Dendritic cell treated with granulocyte-macrophage colony-stimulating factor and Interleukin-4, amounts not matched to agents 40 ng/mL and 50 ng/mL, for 4 days (primary cell): Measurements from ENCODE around the gene CDK5RAP2.
A peak's percentile ranks its signal among the peaks of the same experiment; 100 is the strongest.

Experiments used
- H3K27ac Mint-ChIP-seq: one replicate; pipeline ENCODE4 v1.8.0; 2022; ENCODE audit warnings: mild to moderate bottlenecking, mixed read lengths
- H3K27me3 Mint-ChIP-seq: one replicate; pipeline ENCODE4 v1.8.0; 2022; ENCODE audit warnings: mild to moderate bottlenecking, mixed read lengths
- H3K36me3 Mint-ChIP-seq: one replicate; pipeline ENCODE4 v1.8.0; 2022; ENCODE audit warnings: low read depth, mixed read lengths
- H3K4me1 Mint-ChIP-seq: one replicate; pipeline ENCODE4 v1.8.0; 2022; ENCODE audit warnings: low read depth, mixed read lengths
- H3K4me3 Mint-ChIP-seq: one replicate; pipeline ENCODE4 v1.8.0; 2022; ENCODE audit warnings: mild to moderate bottlenecking, moderate library complexity, mixed read lengths
- H3K9me3 Mint-ChIP-seq: one replicate; pipeline ENCODE4 v1.8.0; 2022; ENCODE audit warnings: mixed read lengths
- intact Hi-C: fragments of 100-400 bp; cut with micrococcal nuclease; formaldehyde crosslinking; loops from one replicate; pipeline ENCODE4 v1.15.0; 2022

CDK5RAP2 gene

DNA sequence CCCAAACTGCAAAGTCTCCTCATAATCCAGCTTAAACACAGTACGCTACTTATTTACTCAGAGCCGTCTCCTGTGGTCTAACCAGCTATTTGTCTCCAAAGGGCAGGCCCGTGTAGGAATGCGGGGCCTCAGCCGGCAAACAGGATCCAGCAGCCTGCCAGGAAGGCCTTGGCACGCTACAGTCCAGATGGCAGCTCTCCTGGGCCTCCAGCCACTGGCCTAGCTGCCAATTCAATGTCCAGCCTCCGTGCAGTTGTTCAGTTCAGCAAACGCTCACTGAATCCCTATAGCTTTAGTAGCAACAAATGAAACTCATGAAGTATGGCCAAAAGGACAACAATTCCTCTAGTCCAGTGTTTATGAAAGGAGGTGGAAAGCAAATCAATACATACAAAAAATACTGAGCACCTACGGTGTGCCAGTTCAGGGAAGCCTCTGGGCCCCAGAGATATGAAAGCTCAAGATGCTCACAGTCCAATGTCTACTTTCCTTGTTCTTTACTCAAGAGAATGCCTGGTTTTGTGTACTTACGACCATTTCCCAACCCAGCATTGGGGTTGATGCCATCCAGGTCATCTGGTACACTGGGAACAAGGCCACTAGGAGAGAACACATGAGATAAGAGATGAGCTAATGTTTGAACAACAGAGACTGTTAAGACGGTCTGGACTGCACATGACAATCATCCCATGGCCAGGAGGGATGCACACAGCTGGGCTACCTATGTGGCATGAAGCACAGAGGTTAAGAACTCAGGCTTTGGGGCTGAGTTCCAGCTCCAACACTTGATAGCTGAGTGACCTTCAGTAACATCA lies 8.3 kb downstream of the CDK5RAP2 start:
- Mint-ChIP-seq H3K4me1 (no peaks in the 10 kb centered on the region), H3K27me3 (no peaks in the 10 kb centered on the region), H3K9me3 (no peaks in the 10 kb centered on the region), H3K4me3 (no peak overlapping the region), H3K36me3 (peaks cover 58% of the 10 kb centered on the region), H3K27ac (no peak overlapping the region)
- intact Hi-C loops, result no loop called here

DNA sequence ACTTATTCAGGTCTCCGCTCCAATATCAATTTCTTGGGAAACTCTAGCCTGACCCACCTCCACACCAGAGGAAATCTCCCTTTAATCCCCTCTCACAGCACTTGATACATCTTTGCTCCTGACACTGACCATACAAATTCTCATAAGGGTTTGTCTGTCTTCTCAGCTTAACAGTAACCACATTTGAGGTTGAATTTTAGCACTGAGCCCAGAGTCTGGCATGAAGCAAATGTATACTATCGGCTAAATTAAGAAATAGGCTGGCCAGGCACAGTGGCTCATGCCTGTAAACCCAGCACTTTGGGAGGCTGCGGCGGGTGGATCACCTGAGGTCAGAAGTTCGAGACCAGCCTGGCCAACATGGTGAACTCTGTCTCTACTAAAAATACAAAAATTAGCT lies 9.7 kb downstream of the CDK5RAP2 start:
- intact Hi-C loops, result no loop called here
- H3K27me3 Mint-ChIP-seq, result no peaks in the 10 kb centered on the region
- peaks cover 61% of the 10 kb centered on the region for H3K36me3 Mint-ChIP-seq
- H3K9me3 Mint-ChIP-seq, result no peaks in the 10 kb centered on the region
- H3K27ac Mint-ChIP-seq, result no peak overlapping the region
- H3K4me3 Mint-ChIP-seq, result no peak overlapping the region
- H3K4me1 Mint-ChIP-seq, result no peaks in the 10 kb centered on the region

DNA sequence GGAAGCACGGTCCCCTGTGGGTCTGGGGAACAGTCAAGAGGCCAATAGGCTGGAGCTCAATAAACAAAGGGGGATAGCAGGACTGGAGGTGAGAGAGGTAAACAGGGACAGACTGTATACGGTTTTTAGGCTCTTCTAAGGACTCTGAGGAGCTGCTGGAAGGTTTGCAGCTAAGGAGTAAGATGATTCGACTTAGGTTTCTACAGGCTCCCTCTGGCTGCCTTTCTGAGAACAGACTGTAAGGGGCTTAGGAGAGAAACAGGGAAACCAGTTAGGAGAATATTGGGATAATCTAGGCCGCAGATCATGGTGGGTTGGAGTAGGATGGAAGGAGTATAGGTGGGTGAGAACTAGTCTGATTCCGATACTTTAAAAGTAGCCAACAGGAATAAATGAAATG lies 10.4 kb downstream of the CDK5RAP2 start:
- Mint-ChIP-seq H3K36me3 (peaks cover 68% of the 10 kb centered on the region), H3K27ac (no peak overlapping the region), H3K4me1 (no peaks in the 10 kb centered on the region), H3K9me3 (no peaks in the 10 kb centered on the region), H3K27me3 (no peaks in the 10 kb centered on the region), H3K4me3 (no peak overlapping the region)
- intact Hi-C loops, result no loop called here

DNA sequence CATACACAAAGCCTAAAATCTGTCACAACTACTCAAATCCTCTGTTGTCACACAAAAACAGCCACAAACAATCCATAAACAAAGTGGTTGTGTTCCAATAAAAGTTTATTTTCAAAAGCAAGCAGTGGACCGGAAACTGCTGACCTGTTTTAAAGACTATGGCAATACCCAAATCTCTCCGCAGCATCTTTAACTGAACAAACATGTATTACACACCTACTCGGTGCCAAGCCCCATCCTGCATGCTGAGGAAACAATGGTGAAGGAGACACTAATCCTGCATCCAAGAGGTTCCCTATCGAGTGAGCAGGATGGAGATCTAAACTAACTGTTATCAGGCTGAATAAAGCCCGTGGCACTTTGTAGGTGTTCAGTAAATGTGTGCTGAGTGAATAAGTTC lies 11.2 kb downstream of the CDK5RAP2 start:
- peaks cover 74% of the 10 kb centered on the region for H3K36me3 Mint-ChIP-seq

DNA sequence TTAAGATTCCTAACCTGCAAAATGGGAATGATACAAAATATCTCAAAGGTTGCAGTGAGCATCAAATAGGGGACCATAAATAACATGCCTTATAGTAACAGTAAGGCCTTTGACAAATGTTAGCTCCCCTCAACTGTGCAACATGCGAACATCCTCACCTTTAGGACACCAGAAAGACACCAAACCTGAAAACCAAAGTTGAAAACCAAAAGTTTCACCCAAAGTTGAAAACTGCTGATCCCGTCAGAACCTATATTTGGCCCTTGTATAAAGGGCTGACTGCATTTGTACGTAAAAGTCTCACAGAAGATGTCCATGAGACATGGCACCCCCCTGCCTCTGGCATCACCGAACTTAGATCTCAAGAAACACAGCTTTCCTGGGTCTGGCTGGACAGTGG lies 12.1 kb downstream of the CDK5RAP2 start:
- H3K27me3 Mint-ChIP-seq, result no peaks in the 10 kb centered on the region
- peaks cover 81% of the 10 kb centered on the region for H3K36me3 Mint-ChIP-seq
- intact Hi-C loops, result no loop called here
- H3K9me3 Mint-ChIP-seq, result no peaks in the 10 kb centered on the region
- H3K27ac Mint-ChIP-seq, result no peak overlapping the region
- H3K4me3 Mint-ChIP-seq, result no peak overlapping the region
- peaks cover 5% of the 10 kb centered on the region for H3K4me1 Mint-ChIP-seq

More for the DNA sequence above, 11.2 kb downstream of the CDK5RAP2 start:
- no peaks in the 10 kb centered on the region for H3K4me1 Mint-ChIP-seq
- intact Hi-C loops, result no loop called here
- no peak overlapping the region for H3K4me3 Mint-ChIP-seq
- H3K9me3 Mint-ChIP-seq, result no peaks in the 10 kb centered on the region
- H3K27me3 Mint-ChIP-seq, result no peaks in the 10 kb centered on the region
- no peak overlapping the region for H3K27ac Mint-ChIP-seq

DNA sequence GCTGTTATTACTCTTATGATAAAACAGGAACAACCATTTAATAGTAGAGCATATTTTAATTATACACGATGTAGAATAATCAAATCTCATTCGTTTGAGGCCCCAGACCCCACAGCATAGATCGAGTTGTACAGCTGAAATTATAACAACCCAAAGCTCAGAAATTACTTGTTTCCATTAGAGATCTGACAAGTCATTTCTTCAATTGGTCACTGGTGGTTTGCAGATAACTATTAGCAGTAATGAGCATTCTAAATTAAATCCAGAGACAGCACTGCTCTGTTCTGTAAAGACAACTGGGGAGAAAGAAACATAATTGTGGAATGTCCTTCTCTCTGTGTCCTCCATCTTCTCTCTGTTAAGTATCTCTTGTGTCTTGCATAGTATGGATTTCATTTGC lies 12.9 kb downstream of the CDK5RAP2 start:
- Mint-ChIP-seq H3K36me3 (peaks cover 89% of the 10 kb centered on the region), H3K27ac (no peak overlapping the region), H3K4me1 (peaks cover 9% of the 10 kb centered on the region), H3K9me3 (no peaks in the 10 kb centered on the region), H3K27me3 (no peaks in the 10 kb centered on the region), H3K4me3 (no peak overlapping the region)
- intact Hi-C loops, result no loop called here

DNA sequence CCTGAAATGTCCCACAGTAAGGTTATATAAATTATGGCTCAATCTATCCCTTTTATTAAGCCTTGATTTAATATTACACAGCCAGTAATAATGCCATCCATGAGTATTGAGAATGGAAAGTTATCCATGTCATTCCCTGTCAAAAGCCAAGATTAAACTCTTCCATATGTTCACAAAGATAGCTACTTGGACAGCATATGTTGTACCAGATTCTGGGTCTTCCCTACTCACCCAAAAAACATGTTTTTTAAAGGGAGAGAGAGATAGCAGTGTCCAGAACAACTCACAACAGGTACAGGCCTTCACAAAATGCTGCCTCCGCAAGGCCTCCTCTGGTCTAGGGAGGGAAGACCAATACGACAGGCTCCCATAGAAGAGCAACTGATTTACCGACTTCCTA lies 15.4 kb downstream of the CDK5RAP2 start:
- no peak overlapping the region for H3K27ac Mint-ChIP-seq
- H3K4me3 Mint-ChIP-seq, result no peak overlapping the region
- intact Hi-C loops, result no loop called here
- H3K27me3 Mint-ChIP-seq, result no peaks in the 10 kb centered on the region
- no peaks in the 10 kb centered on the region for H3K9me3 Mint-ChIP-seq
- H3K4me1 Mint-ChIP-seq, result peaks cover 14% of the 10 kb centered on the region
- H3K36me3 Mint-ChIP-seq, result peaks cover 67% of the 10 kb centered on the region

DNA sequence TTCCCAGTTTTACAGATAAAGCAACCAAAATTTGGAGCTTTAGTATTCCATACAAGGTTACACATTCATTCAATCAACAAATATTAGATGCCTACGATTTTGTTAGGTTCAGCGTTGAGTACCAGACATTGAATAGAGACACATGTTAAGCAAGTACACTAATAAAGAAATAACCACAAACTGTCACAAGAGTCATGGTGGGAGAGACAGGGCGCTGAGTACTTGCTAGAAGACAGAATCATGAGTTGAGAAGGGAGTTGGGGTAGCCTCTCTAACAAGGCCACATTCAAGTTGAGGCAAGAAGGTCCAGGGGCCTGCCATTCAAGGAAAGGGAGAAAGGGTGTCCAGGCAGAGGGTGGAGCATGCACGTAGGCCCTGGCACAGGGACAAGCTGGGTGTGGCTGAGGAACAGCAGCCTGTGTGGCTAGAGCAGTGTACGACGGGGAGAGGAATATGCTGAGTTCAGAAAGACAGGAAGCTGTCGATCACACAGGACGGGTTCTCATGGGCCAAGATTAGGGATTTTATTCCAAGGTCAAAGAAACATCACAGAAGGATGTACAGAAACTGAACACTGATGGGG lies 17.0 kb downstream of the CDK5RAP2 start:
- H3K36me3 Mint-ChIP-seq, result peaks cover 59% of the 10 kb centered on the region
- no peaks in the 10 kb centered on the region for H3K9me3 Mint-ChIP-seq
- peaks cover 16% of the 10 kb centered on the region for H3K4me1 Mint-ChIP-seq
- H3K27me3 Mint-ChIP-seq, result peaks cover 4% of the 10 kb centered on the region
- H3K27ac Mint-ChIP-seq, result no peak overlapping the region
- intact Hi-C loops, result no loop called here
- no peak overlapping the region for H3K4me3 Mint-ChIP-seq

DNA sequence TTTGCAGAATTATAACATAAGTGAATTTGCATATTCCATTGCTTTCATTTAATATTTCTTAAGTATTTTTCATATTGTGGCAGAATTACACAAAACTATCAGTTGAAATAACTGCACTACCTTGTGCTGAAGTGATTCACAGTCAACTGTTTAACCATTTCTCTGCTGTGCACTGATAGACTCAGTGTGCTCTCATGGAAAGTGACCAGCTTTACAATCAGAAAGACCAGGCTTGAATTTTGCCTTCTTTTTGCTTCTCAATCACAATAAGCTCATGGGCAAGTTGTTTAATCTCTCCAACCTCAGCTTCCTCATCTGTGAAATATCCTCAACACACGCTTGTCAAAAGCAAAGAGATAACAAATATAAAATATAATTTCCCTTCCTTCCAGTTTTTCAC lies 18.3 kb downstream of the CDK5RAP2 start:
- H3K4me3 Mint-ChIP-seq, result no peak overlapping the region

DNA sequence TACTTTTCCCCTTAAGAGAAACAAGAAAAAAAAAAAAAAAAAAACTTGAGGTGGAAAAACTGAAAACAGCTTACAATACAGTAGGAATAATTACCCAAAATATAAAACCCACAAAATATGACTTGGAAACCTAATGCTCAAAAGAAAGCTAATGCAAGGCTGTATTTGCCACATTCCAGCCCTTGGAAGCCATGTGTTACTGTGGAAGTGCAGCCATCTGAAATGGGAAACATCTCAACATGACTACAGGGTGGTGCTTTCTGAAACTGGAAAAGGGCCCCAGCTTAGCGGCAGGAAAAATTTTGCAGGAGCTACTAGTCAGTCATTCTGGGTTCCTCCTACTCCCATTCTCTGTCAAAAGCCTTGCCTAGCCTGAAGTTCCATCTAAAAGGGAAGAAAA lies 20.4 kb downstream of the CDK5RAP2 start:
- peaks cover 17% of the 10 kb centered on the region for H3K27me3 Mint-ChIP-seq
- peaks cover 22% of the 10 kb centered on the region for H3K4me1 Mint-ChIP-seq
- no peak overlapping the region for H3K4me3 Mint-ChIP-seq
- no peaks in the 10 kb centered on the region for H3K9me3 Mint-ChIP-seq
- H3K36me3 Mint-ChIP-seq, result peaks cover 46% of the 10 kb centered on the region
- H3K27ac Mint-ChIP-seq, result peak overlapping the region; percentile 20
- intact Hi-C loops, result no loop called here

More for the DNA sequence above, 18.3 kb downstream of the CDK5RAP2 start:
- Mint-ChIP-seq H3K27me3 (peaks cover 9% of the 10 kb centered on the region), H3K27ac (no peak overlapping the region), H3K9me3 (no peaks in the 10 kb centered on the region), H3K4me1 (peaks cover 16% of the 10 kb centered on the region), H3K36me3 (peaks cover 59% of the 10 kb centered on the region)
- intact Hi-C loops, result no loop called here

DNA sequence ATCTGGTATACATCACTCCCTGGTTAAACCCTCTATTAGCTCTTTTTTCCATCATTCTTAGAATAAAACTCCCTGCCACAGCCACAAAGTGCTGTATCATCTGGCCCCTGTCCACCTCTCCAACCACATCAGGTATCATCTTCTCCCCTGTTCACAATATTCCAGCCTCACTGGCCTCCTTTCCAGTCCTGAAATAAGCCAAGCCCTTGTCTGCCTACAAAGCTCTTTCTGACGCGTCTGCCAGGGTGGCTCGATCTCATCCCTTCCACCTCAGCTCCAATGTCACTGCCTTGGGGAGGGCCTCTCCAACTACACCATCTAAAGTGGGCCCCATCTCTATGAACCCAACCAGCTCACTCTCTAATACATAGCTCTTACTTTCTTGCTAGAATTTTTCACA lies 21.5 kb downstream of the CDK5RAP2 start:
- H3K4me3 Mint-ChIP-seq, result no peak overlapping the region
- peaks cover 18% of the 10 kb centered on the region for H3K27me3 Mint-ChIP-seq
- H3K36me3 Mint-ChIP-seq, result peaks cover 41% of the 10 kb centered on the region
- intact Hi-C loops, result no loop called here
- peaks cover 22% of the 10 kb centered on the region for H3K4me1 Mint-ChIP-seq
- no peak overlapping the region for H3K27ac Mint-ChIP-seq
- H3K9me3 Mint-ChIP-seq, result no peaks in the 10 kb centered on the region

DNA sequence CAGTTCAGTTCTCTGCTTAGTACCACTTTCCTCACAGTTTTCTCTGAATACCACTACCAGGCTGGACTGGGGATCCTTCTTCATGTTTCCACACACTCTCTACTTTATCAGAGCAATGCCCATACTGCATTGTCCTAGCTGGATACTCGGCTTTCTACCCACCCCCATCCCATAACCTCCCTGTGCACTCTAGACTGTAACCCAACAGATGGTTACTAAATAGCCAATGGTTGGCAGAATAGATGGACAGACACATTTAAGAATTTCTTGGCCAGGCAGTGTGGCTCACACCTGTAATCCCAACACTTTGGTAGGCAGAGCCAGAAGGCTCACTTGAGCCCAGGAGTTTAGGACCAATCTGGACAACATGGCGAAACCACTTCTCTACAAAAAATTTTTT lies 22.8 kb downstream of the CDK5RAP2 start:
- no peak overlapping the region for H3K4me3 Mint-ChIP-seq
- intact Hi-C loops, result no loop called here
- no peak overlapping the region for H3K27ac Mint-ChIP-seq
- H3K36me3 Mint-ChIP-seq, result peaks cover 35% of the 10 kb centered on the region
- peaks cover 18% of the 10 kb centered on the region for H3K27me3 Mint-ChIP-seq
- H3K4me1 Mint-ChIP-seq, result peaks cover 13% of the 10 kb centered on the region
- H3K9me3 Mint-ChIP-seq, result no peaks in the 10 kb centered on the region

DNA sequence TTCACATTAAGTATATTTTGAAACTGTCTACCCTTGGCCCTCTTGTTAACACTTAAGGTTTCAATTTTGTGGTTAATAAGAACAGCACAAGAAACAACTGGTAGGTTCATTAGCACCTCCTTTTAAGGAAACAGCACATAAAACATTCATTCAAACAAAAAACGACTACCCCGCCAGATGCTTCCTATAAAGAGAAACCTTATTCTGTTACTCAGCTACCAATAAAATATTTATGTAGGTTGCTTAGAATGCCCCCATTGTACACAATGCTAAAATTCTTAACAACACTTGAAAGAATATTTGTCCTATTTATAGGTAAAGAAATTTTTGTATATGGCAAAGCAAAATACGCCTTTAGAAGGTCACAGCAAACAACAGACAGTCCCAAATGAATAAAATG lies 23.2 kb downstream of the CDK5RAP2 start:
- Mint-ChIP-seq H3K27ac (no peak overlapping the region), H3K4me1 (peaks cover 13% of the 10 kb centered on the region)

DNA sequence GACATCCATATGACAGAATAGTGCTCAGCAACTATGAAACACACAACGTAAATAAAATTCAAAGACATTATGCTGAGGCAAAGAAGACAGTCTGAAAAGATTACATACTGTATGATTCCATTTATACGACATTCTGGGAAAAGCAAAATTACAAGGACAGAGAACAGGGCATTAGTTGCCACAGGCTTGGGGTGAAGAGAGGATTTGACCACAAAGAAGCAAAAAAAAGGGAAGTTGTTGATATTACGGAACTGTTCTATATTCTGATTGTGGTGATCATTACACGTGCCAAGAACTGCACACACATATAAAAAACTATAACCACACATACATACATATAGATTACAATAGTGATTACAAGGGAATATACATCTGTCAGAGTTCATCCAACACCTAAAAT lies 24.1 kb downstream of the CDK5RAP2 start:
- Mint-ChIP-seq H3K27ac (no peak overlapping the region), H3K36me3 (peaks cover 43% of the 10 kb centered on the region), H3K4me3 (no peak overlapping the region), H3K4me1 (peaks cover 13% of the 10 kb centered on the region), H3K27me3 (peaks cover 18% of the 10 kb centered on the region), H3K9me3 (no peaks in the 10 kb centered on the region)
- intact Hi-C loops, result no loop called here

More for the DNA sequence above, 23.2 kb downstream of the CDK5RAP2 start:
- Mint-ChIP-seq H3K27me3 (peaks cover 18% of the 10 kb centered on the region), H3K4me3 (no peak overlapping the region), H3K36me3 (peaks cover 33% of the 10 kb centered on the region), H3K9me3 (no peaks in the 10 kb centered on the region)
- intact Hi-C loops, result no loop called here
